GM21526 (cell line): ENCODE measurements around the gene AGPAT4.
"Not testable (repeated sequence)": the region's sequence is repeated elsewhere in the genome, so short reads cannot be mapped to it uniquely, and the experiment has no call there.

Source experiments
- ATAC-seq: cut with Tn5 transposase; IDR thresholded peaks from one replicate; pipeline ENCODE4 v1.9.1; 2021; ENCODE audit warnings: moderate library complexity; ENCODE audit not compliant: unreplicated experiment, low FRiP score

AGPAT4 gene

GRCh38 chr6:161128230-161128629 is 145.6 kb downstream of the AGPAT4 start:
- ATAC-seq = no peak

- ATAC-seq = no peak
Observed at GRCh38 chr6:161127071-161127740, 146.7 kb downstream of the AGPAT4 start.

GRCh38 chr6:161125591-161125990 is 148.3 kb downstream of the AGPAT4 start:
- ATAC-seq = no peak

- ATAC-seq = not testable (repeated sequence)
Observed at GRCh38 chr6:161123319-161123718, 150.5 kb downstream of the AGPAT4 start.

- ATAC-seq = no peak
Observed at GRCh38 chr6:161117942-161118341, 155.9 kb downstream of the AGPAT4 start.

- ATAC-seq = no peak
Observed at GRCh38 chr6:161117308-161117707, 156.6 kb downstream of the AGPAT4 start.

- ATAC-seq = no peak
Observed at GRCh38 chr6:161116554-161116953, 157.3 kb downstream of the AGPAT4 start.

- ATAC-seq = no peak
Observed at GRCh38 chr6:161115468-161115867, 158.4 kb downstream of the AGPAT4 start.

- no peak for ATAC-seq
Observed at GRCh38 chr6:161111261-161111660, 162.6 kb downstream of the AGPAT4 start.

GRCh38 chr6:161110028-161110779 is 163.7 kb downstream of the AGPAT4 start:
- no peak for ATAC-seq

- ATAC-seq = no peak
Observed at GRCh38 chr6:161109366-161109765, 164.5 kb downstream of the AGPAT4 start.

GRCh38 chr6:161108916-161109315 is 164.9 kb downstream of the AGPAT4 start:
- no peak for ATAC-seq

GRCh38 chr6:161107779-161108730 is 165.8 kb downstream of the AGPAT4 start:
- ATAC-seq = no peak

GRCh38 chr6:161105408-161105807 is 168.5 kb downstream of the AGPAT4 start:
- no peak for ATAC-seq

- no peak for ATAC-seq
Observed at GRCh38 chr6:161104966-161105365, 168.9 kb downstream of the AGPAT4 start.

- no peak for ATAC-seq
Observed at GRCh38 chr6:161103475-161103874, 170.4 kb downstream of the AGPAT4 start.

GRCh38 chr6:161101517-161101916 is 172.3 kb downstream of the AGPAT4 start:
- ATAC-seq = no peak

- no peak for ATAC-seq
Observed at GRCh38 chr6:161100072-161100471, 173.8 kb downstream of the AGPAT4 start.

GRCh38 chr6:161095916-161096315 is 177.9 kb downstream of the AGPAT4 start:
- no peak for ATAC-seq

GRCh38 chr6:161094955-161095354 is 178.9 kb downstream of the AGPAT4 start:
- no peak for ATAC-seq
